Measurements from ENCODE around the gene LPXN. TPM values are rescaled to one million over a fixed set of nuclear protein-coding genes. Genes with fewer than 3 reads are reported as not detected.

Gene LPXN
- total and polyA plus RNA-seq, 8 donors = 5.3 to 18.7 (median 5.9) TPM; not detected in 1

- no peaks in the 10 kb centered on the region for H3K4me1 ChIP-seq
- no peaks in the 10 kb centered on the region for H3K27me3 ChIP-seq
- no peak overlapping the region for H3K4me3 ChIP-seq
- DNase-seq = no peak
- H3K9me3 ChIP-seq = no peaks in the 10 kb centered on the region
- intact Hi-C loops (cut with DNase I; ENCODE audit: low total_unique reads) = no loop called here
- no peak overlapping the region for H3K27ac ChIP-seq
- TF ChIP-seq POLR2AphosphoS5 (IDR thresholded peaks at IDR 0.05) (no peak), EP300 (IDR thresholded peaks at IDR 0.05) (no peak), POLR2A (IDR thresholded peaks at IDR 0.05) (no peak), CTCF (IDR thresholded peaks at IDR 0.05) (no peak)
- H3K36me3 ChIP-seq = peaks cover 16 to 62% (median 54%) of the 10 kb centered on the region in 4 donors
- 93 to 98% (median 95%) methylated on average over 5 to 25 of the region's 25 CpGs for WGBS, 5 donors
Measured at GRCh38 chr11:58531865-58532341, 43.8 kb downstream of the LPXN start.

GRCh38 chr11:58530236-58530635 is 45.4 kb downstream of the LPXN start:
- intact Hi-C loops (cut with DNase I; ENCODE audit: low total_unique reads) = no loop called here
- Histone ChIP-seq H3K9me3 (no peaks in the 10 kb centered on the region), H3K4me1 (peaks cover 0 to 5% (median 2%) of the 10 kb centered on the region in 4 donors), H3K36me3 (peaks cover 16 to 65% (median 56%) of the 10 kb centered on the region in 4 donors), H3K27ac (no peak overlapping the region), H3K27me3 (no peaks in the 10 kb centered on the region), H3K4me3 (no peak overlapping the region)
- DNase-seq = no peak
- WGBS, 5 donors = 65 to 92% (median 75%) methylated on average over 3 of the region's 3 CpGs
- TF ChIP-seq POLR2A (IDR thresholded peaks at IDR 0.05) = no peak
- TF ChIP-seq EP300 (IDR thresholded peaks at IDR 0.05) = no peak
- TF ChIP-seq CTCF (IDR thresholded peaks at IDR 0.05) = no peak

- no peak for DNase-seq
- no peak for TF ChIP-seq POLR2AphosphoS5 (IDR thresholded peaks at IDR 0.05)
- no peak for TF ChIP-seq CTCF (IDR thresholded peaks at IDR 0.05)
- TF ChIP-seq POLR2A (IDR thresholded peaks at IDR 0.05) = no peak
- TF ChIP-seq EP300 (IDR thresholded peaks at IDR 0.05) = no peak
- Histone ChIP-seq H3K36me3 (peaks cover 16 to 53% (median 45%) of the 10 kb centered on the region in 4 donors), H3K27me3 (no peaks in the 10 kb centered on the region), H3K27ac (no peak overlapping the region), H3K4me1 (peaks cover 0 to 22% (median 11%) of the 10 kb centered on the region in 4 donors), H3K4me3 (no peak overlapping the region), H3K9me3 (no peaks in the 10 kb centered on the region)
- 91 to 95% (median 94%) methylated on average over 6 of the region's 6 CpGs for WGBS, 5 donors
- intact Hi-C loops (cut with DNase I; ENCODE audit: low total_unique reads) = no loop called here
Measured at GRCh38 chr11:58527429-58527828, 48.2 kb downstream of the LPXN start.

- intact Hi-C loops (cut with DNase I; ENCODE audit: low total_unique reads) = no loop called here
- H3K27me3 ChIP-seq = no peaks in the 10 kb centered on the region
- TF ChIP-seq EP300 (IDR thresholded peaks at IDR 0.05) = no peak
- H3K9me3 ChIP-seq = no peaks in the 10 kb centered on the region
- no peak overlapping the region for H3K27ac ChIP-seq
- H3K4me3 ChIP-seq = no peak overlapping the region
- peaks cover 0 to 22% (median 11%) of the 10 kb centered on the region in 4 donors for H3K4me1 ChIP-seq
- WGBS, 5 donors = 34 to 59% (median 40%) methylated on average over 3 of the region's 3 CpGs
- H3K36me3 ChIP-seq = peaks cover 10 to 46% (median 38%) of the 10 kb centered on the region in 4 donors
- DNase-seq = no peak
Measured at GRCh38 chr11:58526721-58527120, 48.9 kb downstream of the LPXN start.

- Histone ChIP-seq H3K4me1 (peaks cover 0 to 22% (median 11%) of the 10 kb centered on the region in 4 donors), H3K27ac (peak overlapping the region in 3 of 5 donors; percentile 30 to 43 (median 38)), H3K27me3 (no peaks in the 10 kb centered on the region), H3K36me3 (peaks cover 7 to 32% (median 22%) of the 10 kb centered on the region in 4 donors), H3K9me3 (no peaks in the 10 kb centered on the region), H3K4me3 (peak overlapping the region in 1 of 4 donors; percentile 2)
- intact Hi-C loops (cut with DNase I; ENCODE audit: low total_unique reads) = no loop called here
- WGBS, 5 donors = 17 to 28% (median 26%) methylated on average over 6 of the region's 6 CpGs
- peak in 1 of 2 donors; percentile 52 for DNase-seq
- TF ChIP-seq CTCF (IDR thresholded peaks at IDR 0.05) = no peak
- no peak for TF ChIP-seq EP300 (IDR thresholded peaks at IDR 0.05)
- no peak for TF ChIP-seq POLR2AphosphoS5 (IDR thresholded peaks at IDR 0.05)
- TF ChIP-seq POLR2A (IDR thresholded peaks at IDR 0.05) = no peak
Measured at GRCh38 chr11:58525037-58525614, 50.5 kb downstream of the LPXN start.

Data from stomach (tissue), 9 donors.